ENCODE results near the gene TPSB2.
"Not testable (repeated sequence)": the region's sequence is repeated elsewhere in the genome, so short reads cannot be mapped to it uniquely, and the experiment has no call there.

GRCh38 chr16:1240436-1240835 lies 10.5 kb upstream of the TPSB2 start, which contains the start of gene TPSAB1:
- TF ChIP-seq, protein P1, sequence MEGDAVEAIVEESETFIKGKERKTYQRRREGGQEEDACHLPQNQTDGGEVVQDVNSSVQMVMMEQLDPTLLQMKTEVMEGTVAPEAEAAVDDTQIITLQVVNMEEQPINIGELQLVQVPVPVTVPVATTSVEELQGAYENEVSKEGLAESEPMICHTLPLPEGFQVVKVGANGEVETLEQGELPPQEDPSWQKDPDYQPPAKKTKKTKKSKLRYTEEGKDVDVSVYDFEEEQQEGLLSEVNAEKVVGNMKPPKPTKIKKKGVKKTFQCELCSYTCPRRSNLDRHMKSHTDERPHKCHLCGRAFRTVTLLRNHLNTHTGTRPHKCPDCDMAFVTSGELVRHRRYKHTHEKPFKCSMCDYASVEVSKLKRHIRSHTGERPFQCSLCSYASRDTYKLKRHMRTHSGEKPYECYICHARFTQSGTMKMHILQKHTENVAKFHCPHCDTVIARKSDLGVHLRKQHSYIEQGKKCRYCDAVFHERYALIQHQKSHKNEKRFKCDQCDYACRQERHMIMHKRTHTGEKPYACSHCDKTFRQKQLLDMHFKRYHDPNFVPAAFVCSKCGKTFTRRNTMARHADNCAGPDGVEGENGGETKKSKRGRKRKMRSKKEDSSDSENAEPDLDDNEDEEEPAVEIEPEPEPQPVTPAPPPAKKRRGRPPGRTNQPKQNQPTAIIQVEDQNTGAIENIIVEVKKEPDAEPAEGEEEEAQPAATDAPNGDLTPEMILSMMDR (IDR thresholded peaks at IDR 0.05) = not testable (repeated sequence)
- TF ChIP-seq ZFX (IDR thresholded peaks at IDR 0.05; ENCODE audit: borderline replicate concordance) = not testable (repeated sequence)
